GM12873 (cell line): ENCODE results near the gene REXO4.

Experiments used
- CTCF ChIP-seq: IDR thresholded peaks from 2 replicates; pipeline ENCODE4 v1.5.1; 2012; ENCODE audit warnings: low read depth, mild to moderate bottlenecking, moderate library complexity, low read length, control low read depth; ENCODE audit not compliant: insufficient read depth; ENCODE audit errors: missing control alignments

Gene REXO4

DNA sequence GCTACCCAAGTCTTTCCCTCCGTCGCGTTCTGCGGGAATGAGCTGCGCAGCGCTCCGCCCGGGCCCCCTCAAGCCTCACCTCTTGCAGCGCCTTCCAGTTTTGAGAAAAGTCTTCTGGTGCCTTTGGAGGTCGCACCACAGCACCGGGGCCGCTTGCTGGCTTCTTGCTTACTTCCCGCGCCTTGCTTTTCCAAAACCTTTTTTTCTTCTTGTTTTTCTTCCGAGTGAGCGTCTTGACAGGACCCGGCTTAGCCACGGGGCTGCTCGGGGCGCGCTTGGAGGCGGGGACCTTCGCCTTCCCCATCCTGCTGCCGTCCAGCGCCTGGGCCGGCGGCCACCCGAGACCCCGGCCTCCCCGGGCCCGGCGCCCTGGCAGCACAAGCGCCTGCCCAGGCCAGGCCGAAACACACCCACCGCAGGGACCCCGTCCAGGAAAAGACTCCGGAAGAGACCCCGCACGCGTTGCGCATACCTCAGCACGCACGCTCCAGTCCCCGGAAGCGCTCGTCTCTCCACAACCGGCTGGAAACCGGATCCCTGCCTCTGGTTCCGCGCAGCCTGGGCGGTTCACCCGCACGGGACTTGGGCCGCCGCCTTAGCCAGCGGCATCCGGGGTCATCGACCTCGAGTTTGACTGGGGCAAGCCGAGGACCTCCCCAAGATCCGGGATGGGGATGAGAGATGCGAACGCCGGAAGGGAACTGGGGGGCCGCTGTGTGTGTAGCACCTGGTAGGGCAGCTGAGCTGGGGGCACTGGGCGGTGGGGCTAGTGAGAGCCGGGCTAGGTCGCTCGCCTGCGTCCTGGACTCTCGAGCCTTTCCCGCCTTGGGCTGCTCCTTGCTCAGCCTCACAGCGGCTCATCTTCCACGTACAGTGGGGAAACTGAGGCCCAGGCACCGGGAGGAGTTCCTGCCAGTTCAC lies at the start of gene REXO4:
Gene REXO4 (minus strand): TSS at position 470 of the 921 bp plus-strand sequence. CDS start 166 bp downstream, at position 304.
- TF ChIP-seq CTCF, result no peak

DNA sequence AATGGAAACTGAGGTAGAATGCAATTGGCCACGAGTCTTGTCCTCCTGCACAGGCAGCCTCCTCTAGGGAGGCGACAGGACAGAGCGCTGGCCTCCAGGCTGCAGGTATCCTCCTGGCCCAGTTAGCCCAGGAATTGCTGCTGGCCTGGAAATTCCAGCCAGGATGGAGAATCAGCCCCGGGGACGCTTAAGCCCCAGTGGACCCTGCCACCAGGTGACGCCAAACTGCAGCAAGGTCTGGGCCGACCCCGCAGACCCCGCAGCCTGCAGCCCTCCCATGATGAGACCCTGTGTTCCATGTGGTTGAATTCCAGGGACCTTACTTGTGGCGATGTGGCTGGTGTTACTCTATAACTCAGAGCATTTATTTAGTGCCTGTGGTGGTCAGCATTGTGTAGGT lies 49.3 kb upstream of the REXO4 start:
- no peak for TF ChIP-seq CTCF

DNA sequence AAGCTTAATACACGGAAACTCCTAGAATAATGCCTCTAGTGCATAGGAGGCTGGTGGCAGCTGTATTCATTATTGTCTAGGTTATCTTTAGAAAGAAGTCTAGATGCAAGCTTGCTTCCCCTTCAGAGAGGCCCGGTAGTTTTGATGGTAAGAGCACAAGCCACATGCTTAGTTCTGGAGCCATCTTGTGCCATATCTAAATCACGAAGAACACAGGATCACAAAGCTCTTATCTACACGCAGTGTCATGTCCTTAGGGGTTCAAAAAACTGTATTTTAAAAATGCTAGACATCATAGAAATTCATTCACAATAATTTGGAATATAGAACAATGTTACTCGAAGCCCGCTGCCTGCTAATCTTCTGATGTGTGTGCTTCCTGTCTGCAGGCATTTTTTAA lies 48.2 kb upstream of the REXO4 start:
- TF ChIP-seq CTCF, result no peak

DNA sequence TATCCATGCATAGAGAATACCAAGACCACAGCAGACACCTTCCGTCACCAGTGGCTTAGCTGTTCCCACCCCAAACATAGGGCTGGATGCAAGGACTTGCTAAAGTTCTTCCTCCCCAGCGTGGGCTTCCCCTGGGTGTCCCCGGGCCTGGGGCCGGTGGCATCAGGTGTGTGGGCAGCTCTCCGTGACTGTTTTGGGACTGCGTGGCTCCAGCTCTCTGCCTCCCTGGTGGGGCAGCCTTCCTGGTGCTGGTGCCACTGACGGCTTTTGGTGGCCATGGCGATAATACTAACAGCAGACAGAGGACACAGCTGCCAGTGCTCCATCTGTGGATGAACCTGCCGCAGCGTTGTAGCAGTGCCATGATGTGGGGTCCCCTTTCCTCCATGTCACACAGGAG lies 46.8 kb upstream of the REXO4 start:
- TF ChIP-seq CTCF, result no peak

DNA sequence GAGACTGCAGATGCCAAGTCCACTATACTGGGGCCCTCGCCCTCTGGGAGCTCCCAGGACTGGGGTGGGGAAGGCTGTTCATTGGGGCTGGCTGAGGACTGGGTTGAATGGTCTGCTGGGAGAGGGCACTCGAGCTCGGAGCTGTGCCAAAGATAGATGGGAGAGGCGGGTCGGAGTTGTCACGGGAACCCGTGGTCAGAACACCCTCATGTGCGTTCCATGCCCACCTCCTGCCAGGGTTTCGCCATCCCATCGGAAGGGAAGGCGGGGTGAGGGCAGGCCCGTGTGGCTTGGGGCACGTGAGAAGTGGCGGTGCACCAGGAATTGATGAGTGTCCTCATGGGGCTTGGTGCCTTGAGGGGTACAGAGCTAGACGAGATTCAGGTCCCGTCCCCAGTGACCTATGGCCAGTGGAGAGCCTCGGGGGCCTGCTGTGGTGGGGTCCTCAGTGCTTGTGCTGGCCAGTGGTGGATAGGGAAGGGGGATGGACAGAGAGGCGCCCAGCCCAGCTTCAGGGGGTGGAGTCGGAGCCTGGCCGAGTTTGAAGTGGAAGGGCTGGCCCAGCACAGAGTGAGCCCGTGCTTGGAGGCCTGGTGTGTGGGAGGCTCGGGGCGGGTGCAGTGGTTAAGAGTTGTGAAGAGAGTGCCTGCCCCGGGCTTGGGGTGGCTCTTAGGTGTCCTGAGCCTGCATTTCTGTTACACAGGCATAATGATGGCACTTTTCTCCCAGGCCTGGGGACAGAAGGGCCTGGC lies 46.2 kb upstream of the REXO4 start:
- TF ChIP-seq CTCF, result no peak

DNA sequence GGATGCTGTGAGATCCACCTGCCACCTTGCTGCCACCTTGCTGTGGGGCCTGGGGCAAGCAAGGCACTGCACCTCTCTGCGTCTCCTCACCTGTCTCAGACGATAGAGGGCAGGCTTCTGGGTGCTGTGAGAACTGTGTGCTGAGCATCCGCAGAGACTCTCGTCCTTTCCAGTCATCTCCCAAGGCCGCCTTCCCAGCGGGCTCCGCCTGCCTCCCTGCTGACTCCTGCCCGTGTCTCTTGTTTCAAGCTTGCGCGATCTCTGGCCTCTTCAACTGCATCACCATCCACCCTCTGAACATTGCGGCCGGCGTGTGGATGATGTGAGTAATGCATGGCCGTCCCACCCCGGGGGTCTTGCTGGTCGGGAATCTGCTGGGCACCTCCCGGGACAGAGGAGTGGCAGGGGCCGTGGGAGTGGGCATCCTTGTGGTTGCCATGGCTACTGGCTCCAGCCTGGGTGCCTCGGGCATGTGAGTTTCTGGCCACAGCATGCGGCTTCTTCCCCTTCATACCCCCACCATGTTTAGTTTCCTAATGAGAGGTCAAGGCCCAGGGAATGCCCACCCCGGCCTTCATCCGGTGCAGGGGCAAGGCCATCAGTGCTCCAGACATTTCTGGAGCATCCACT lies 45.5 kb upstream of the REXO4 start:
- TF ChIP-seq CTCF, result peak; percentile 42

- TF ChIP-seq CTCF, result no peak
These were observed 44.2 kb upstream of the REXO4 start for GRCh38 chr9:133461975-133462374.
